OCI-LY7 (cell line): Measurements from ENCODE around the gene HOXA10.

Experiments used
- CTCF ChIP-seq: fragments of 200-600 bp; sonication (generic); conservative IDR thresholded peaks from 2 replicates; pipeline ENCODE4 v1.5.1; 2014; ENCODE audit warnings: mild to moderate bottlenecking, antibody characterized with exemption, low read length, moderate library complexity, mixed read lengths
- EZH2phosphoT487 ChIP-seq: fragments of 200-600 bp; sonication (generic); IDR thresholded peaks from 2 replicates; pipeline ENCODE4 v1.6.1; 2018; ENCODE audit warnings: low read depth, borderline replicate concordance, mild to moderate bottlenecking, mixed run types, antibody characterized with exemption, low read length, moderate library complexity, mixed read lengths

- TF ChIP-seq CTCF: no peak
- no peak for TF ChIP-seq EZH2phosphoT487
Measured at GRCh38 chr7:27123477-27124053, 50.6 kb downstream of the HOXA10 start.
